C4-2B (cell line): ENCODE results near the gene MAP3K13.

Experiments used
- ZFX ChIP-seq: fragments of 450-650 bp; IDR thresholded peaks from 2 replicates; pipeline ENCODE4 v1.6.1; 2017
- TF ChIP-seq, protein P1 (sequence below): fragments of 450-650 bp; conservative IDR thresholded peaks from 2 replicates; pipeline ENCODE4 v1.5.1; 2017; ENCODE audit warnings: mild to moderate bottlenecking

DNA sequence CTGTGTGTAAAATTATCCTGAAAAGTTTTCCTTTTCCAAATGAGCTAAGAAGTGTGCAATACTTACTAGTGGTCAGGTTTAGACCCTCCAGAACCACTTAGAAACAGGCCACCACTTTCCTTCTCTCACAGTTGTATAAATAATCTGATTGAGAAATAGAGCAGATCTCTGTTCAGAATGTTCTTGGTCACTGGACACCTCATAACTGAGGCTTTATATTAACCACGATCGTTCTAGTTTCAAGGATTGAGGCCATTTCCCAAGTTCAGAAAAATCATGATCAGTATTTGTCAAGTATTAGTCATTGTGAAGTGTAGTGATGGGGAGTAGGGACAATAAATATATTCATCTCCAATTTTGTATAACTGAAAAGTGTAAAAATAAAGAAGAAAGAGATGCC is 1.0 kb upstream of the MAP3K13 start:
- TF ChIP-seq, protein P1, sequence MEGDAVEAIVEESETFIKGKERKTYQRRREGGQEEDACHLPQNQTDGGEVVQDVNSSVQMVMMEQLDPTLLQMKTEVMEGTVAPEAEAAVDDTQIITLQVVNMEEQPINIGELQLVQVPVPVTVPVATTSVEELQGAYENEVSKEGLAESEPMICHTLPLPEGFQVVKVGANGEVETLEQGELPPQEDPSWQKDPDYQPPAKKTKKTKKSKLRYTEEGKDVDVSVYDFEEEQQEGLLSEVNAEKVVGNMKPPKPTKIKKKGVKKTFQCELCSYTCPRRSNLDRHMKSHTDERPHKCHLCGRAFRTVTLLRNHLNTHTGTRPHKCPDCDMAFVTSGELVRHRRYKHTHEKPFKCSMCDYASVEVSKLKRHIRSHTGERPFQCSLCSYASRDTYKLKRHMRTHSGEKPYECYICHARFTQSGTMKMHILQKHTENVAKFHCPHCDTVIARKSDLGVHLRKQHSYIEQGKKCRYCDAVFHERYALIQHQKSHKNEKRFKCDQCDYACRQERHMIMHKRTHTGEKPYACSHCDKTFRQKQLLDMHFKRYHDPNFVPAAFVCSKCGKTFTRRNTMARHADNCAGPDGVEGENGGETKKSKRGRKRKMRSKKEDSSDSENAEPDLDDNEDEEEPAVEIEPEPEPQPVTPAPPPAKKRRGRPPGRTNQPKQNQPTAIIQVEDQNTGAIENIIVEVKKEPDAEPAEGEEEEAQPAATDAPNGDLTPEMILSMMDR, result no peak
- no peak for TF ChIP-seq ZFX
